ENCODE measurements around the gene LINC00632. TPM values are rescaled to one million over a fixed set of nuclear protein-coding genes. Genes with fewer than 3 reads are reported as not detected.

LINC00632 gene
- total and polyA plus RNA-seq, 4 donors, result 0.57 to 106 (median 56.5) TPM

DNA sequence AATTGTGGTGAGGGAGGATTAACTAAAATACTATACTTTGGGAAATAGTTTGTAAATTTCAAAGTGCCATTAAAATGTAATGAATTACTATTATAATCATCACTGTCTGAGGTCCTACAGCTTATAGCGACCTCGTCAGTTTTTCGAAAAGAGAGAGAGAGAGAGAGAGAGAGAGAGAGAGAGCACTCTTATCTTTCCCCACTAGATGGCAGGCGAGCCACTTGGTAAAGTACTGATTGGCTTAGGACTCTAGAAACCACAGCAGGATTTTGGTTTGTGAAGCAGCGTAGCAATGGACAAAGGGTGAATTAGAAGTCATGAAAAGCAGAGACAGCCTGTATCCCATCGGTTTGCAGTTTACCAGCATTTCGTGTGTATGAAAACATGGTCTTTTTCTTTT lies 52.5 kb downstream of the LINC00632 start:
- Histone ChIP-seq H3K27ac (ENCODE audit: low read depth in 1 of 2, low read length in 1 of 2) (no peak overlapping the region), H3K4me3 (no peak overlapping the region), H3K9me3 (ENCODE audit: control insufficient read depth in 4 of 4, insufficient read depth in 3 of 4, low read length in 3 of 4) (no peaks in the 10 kb centered on the region), H3K4me1 (ENCODE audit: control insufficient read depth in 5 of 5, insufficient read depth in 5 of 5, low read length in 5 of 5) (peaks cover 0 to 4% (median 0%) of the 10 kb centered on the region in 5 donors), H3K9ac (ENCODE audit: insufficient read depth in 1 of 2, low read length in 2 of 2) (no peak overlapping the region), H3K27me3 (ENCODE audit: control insufficient read depth in 3 of 3, insufficient read depth in 3 of 3, low read length in 2 of 3) (peaks cover 0 to 6% (median 5%) of the 10 kb centered on the region in 3 donors), H3K36me3 (ENCODE audit: control insufficient read depth in 4 of 4, insufficient read depth in 4 of 4, low read length in 4 of 4) (no peaks in the 10 kb centered on the region)
- WGBS, 2 donors, result 2 to 3% methylated on average over 7 of the region's 7 CpGs
- ATAC-seq (ENCODE audit: insufficient read depth, low FRiP score), result no peak
- TF ChIP-seq, protein P1, sequence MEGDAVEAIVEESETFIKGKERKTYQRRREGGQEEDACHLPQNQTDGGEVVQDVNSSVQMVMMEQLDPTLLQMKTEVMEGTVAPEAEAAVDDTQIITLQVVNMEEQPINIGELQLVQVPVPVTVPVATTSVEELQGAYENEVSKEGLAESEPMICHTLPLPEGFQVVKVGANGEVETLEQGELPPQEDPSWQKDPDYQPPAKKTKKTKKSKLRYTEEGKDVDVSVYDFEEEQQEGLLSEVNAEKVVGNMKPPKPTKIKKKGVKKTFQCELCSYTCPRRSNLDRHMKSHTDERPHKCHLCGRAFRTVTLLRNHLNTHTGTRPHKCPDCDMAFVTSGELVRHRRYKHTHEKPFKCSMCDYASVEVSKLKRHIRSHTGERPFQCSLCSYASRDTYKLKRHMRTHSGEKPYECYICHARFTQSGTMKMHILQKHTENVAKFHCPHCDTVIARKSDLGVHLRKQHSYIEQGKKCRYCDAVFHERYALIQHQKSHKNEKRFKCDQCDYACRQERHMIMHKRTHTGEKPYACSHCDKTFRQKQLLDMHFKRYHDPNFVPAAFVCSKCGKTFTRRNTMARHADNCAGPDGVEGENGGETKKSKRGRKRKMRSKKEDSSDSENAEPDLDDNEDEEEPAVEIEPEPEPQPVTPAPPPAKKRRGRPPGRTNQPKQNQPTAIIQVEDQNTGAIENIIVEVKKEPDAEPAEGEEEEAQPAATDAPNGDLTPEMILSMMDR (IDR thresholded peaks at IDR 0.05; ENCODE audit: control extremely low read depth, extremely low read depth), result peak; percentile 27
- peak; percentile 62 to 87 (median 82) for DNase-seq

DNA sequence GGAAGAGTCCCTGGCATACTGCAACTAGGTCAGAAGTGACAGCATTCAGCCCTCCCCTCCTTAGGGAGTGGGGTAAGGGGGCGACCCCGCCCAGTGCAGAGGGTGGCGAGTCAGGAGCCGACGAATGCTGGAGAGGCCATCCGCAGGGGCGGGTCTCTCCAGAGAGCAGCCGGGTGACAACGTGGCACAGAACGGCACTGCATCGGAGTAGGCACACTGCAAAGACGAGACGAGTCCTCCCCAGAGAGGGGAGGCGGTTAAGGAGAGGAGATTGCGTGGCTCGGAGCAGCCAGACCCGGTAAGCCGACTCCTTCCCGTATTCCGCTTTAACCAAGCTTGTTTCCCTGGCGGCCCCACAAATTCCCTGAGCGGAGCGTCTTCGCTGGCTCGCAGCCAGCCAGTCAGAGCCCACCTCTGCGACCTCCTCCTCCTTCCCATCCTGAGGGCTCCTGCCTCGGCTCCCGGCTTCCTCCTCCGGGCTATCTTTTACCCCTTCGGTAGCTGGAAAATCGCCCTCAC lies 54.9 kb downstream of the LINC00632 start:
- peaks cover 0 to 4% (median 0%) of the 10 kb centered on the region in 5 donors for H3K4me1 ChIP-seq (ENCODE audit: control insufficient read depth in 5 of 5, insufficient read depth in 5 of 5, low read length in 5 of 5)
- H3K4me3 ChIP-seq, result no peak overlapping the region
- ATAC-seq (ENCODE audit: insufficient read depth, low FRiP score) (no peak), DNase-seq (peak; percentile 52 to 63 (median 54))
- 0 to 27% methylated on average over 8 to 31 of the region's 31 CpGs for WGBS, 2 donors
- TF ChIP-seq, protein P1 (IDR thresholded peaks at IDR 0.05; ENCODE audit: control extremely low read depth, extremely low read depth), result no peak
- no peak overlapping the region for H3K27ac ChIP-seq (ENCODE audit: low read depth in 1 of 2, low read length in 1 of 2)
- peaks cover 0 to 6% (median 5%) of the 10 kb centered on the region in 3 donors for H3K27me3 ChIP-seq (ENCODE audit: control insufficient read depth in 3 of 3, insufficient read depth in 3 of 3, low read length in 2 of 3)
- no peaks in the 10 kb centered on the region for H3K36me3 ChIP-seq (ENCODE audit: control insufficient read depth in 4 of 4, insufficient read depth in 4 of 4, low read length in 4 of 4)
- H3K9me3 ChIP-seq (ENCODE audit: control insufficient read depth in 4 of 4, insufficient read depth in 3 of 4, low read length in 3 of 4), result no peaks in the 10 kb centered on the region
- peak overlapping the region; percentile 12 to 73 for H3K9ac ChIP-seq (ENCODE audit: insufficient read depth in 1 of 2, low read length in 2 of 2)

DNA sequence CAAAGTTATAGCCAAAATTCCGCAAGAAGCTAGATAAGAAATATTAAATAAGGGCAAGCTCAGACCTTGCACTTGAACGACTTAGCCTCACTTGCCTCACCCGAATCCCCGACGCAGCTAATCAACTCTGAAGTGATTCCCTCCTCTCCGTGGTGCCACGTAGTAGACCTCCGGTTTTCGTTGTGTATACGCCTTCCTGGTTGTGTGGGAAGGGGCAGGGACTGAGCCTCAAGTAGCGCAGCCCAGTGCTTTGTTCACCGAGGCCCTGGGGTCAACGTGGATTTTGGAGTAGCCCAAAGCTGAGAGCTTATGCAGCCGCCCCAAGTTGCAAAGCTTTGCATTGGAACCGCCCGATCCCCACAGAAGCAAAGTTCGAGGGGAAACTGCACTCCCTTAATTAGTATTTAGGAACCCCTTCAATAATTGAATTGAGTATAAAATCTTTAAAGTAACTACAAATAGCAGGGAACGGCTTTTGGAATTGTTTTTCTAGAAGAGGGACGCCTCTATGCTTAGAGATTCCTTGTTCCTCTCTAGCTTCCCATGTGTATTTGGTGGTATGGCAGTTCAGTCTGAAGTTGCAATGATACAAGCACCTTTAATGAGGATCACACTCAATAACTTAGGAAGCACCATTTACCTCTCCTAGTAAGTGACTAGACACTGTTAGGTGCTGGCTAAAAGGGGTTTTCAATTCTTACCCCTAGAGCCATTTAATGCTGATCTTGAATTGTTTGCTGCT lies 55.7 kb downstream of the LINC00632 start:
- DNase-seq, result peak; percentile 47 to 60 (median 58)
- Histone ChIP-seq H3K27ac (ENCODE audit: low read depth in 1 of 2, low read length in 1 of 2) (no peak overlapping the region), H3K9ac (ENCODE audit: insufficient read depth in 1 of 2, low read length in 2 of 2) (peak overlapping the region; percentile 12 to 75), H3K36me3 (ENCODE audit: control insufficient read depth in 4 of 4, insufficient read depth in 4 of 4, low read length in 4 of 4) (no peaks in the 10 kb centered on the region), H3K4me1 (ENCODE audit: control insufficient read depth in 5 of 5, insufficient read depth in 5 of 5, low read length in 5 of 5) (peaks cover 0 to 4% (median 0%) of the 10 kb centered on the region in 5 donors), H3K27me3 (ENCODE audit: control insufficient read depth in 3 of 3, insufficient read depth in 3 of 3, low read length in 2 of 3) (peaks cover 0 to 6% (median 5%) of the 10 kb centered on the region in 3 donors), H3K9me3 (ENCODE audit: control insufficient read depth in 4 of 4, insufficient read depth in 3 of 4, low read length in 3 of 4) (no peaks in the 10 kb centered on the region), H3K4me3 (no peak overlapping the region)
- no peak for ATAC-seq (ENCODE audit: insufficient read depth, low FRiP score)
- TF ChIP-seq, protein P1 (IDR thresholded peaks at IDR 0.05; ENCODE audit: control extremely low read depth, extremely low read depth), result no peak
- 6 to 36% methylated on average over 15 to 19 of the region's 19 CpGs for WGBS, 2 donors

Measured in lung (tissue), 12 donors.